ENCODE data around the gene PAGE4.

Gene PAGE4

GRCh38 chrX:49877397-49878101, 48.4 kb downstream of the PAGE4 start:
- no peak for DNase-seq

- DNase-seq: no peak
These were observed 49.2 kb downstream of the PAGE4 start for GRCh38 chrX:49878128-49878833.

- peak; percentile 76 for DNase-seq
These were observed 49.9 kb downstream of the PAGE4 start, which contains the start of gene USP27X for GRCh38 chrX:49878834-49879655. Gene USP27X, plus strand, starts transcription at chrX:49879484. Its CDS starts 824 bp downstream, at chrX:49880308.

GRCh38 chrX:49879656-49880277, 50.7 kb downstream of the PAGE4 start:
- no peak for DNase-seq

- DNase-seq: no peak
These were observed 51.6 kb downstream of the PAGE4 start for GRCh38 chrX:49880668-49881067.
